ENCODE data around the gene NRM. TPM values are rescaled to one million over a fixed set of nuclear protein-coding genes. Genes with fewer than 3 reads are reported as not detected.
A peak's percentile ranks its signal among the peaks of the same experiment; 100 is the strongest.

The NRM gene
- total RNA-seq, 4 donors from 2014 or later = 6.0 to 13.3 (median 6.9) TPM

DNA sequence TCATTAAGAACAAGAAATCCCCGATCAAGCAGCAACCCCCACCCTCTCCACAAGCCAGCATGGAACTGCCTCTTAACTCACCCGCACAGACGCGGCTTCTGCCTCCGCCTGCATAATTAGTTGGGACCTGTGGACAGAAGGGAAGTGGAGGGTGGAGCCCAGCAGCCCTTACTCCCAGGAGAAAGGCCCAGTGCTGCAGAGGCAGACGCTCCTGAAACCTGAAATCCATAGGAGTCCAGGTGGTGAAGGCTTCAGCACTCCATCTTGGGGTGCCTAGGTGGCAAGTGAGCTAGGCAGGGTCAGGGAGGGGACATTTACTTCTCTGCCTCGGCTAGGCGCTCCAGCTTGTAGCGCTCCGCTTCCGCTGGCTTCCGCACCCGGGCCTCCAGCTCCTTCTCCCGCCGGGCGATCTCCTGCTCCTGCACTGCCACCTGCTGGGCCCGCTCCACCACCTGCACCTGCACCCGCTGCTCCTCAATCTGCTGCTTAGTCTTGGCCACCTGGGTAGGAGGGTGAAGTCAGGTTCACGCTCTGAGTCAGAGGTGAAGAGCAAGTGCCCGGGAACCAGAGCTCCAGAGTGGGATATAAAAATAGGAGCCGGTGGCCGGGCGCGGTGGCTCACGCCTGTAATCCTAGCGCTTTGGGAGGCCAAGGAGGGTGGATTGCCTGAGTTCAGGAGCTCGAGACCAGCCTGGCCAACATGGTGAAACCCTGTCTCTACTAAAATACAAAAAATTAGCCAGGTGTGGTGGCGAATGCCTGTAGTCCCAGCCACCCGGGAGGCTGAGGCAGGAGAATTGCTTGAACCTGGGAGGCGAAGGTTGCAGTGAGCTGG lies 40.0 kb upstream of the NRM start:
- Histone ChIP-seq H3K27me3 (no peaks in the 10 kb centered on the region), H3K9me3 (no peaks in the 10 kb centered on the region), H3K36me3 (peaks cover 0 to 95% (median 2%) of the 10 kb centered on the region in 3 donors), H3K27ac (peak overlapping the region in 3 of 4 donors; percentile 11 to 43 (median 34)), H3K4me1 (peaks cover 0 to 33% (median 0%) of the 10 kb centered on the region in 4 donors), H3K4me3 (no peak overlapping the region)
- peak; percentile 31 to 41 for DNase-seq (ENCODE audit: low spot score in 2 of 2)
- 48 to 61% methylated on average over 20 to 30 of the region's 30 CpGs for WGBS, 2 donors
- TF ChIP-seq, protein P1, sequence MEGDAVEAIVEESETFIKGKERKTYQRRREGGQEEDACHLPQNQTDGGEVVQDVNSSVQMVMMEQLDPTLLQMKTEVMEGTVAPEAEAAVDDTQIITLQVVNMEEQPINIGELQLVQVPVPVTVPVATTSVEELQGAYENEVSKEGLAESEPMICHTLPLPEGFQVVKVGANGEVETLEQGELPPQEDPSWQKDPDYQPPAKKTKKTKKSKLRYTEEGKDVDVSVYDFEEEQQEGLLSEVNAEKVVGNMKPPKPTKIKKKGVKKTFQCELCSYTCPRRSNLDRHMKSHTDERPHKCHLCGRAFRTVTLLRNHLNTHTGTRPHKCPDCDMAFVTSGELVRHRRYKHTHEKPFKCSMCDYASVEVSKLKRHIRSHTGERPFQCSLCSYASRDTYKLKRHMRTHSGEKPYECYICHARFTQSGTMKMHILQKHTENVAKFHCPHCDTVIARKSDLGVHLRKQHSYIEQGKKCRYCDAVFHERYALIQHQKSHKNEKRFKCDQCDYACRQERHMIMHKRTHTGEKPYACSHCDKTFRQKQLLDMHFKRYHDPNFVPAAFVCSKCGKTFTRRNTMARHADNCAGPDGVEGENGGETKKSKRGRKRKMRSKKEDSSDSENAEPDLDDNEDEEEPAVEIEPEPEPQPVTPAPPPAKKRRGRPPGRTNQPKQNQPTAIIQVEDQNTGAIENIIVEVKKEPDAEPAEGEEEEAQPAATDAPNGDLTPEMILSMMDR (IDR thresholded peaks at IDR 0.05) = peak; percentile 41 to 77 (median 65)
- no peak for TF ChIP-seq EP300 (IDR thresholded peaks at IDR 0.05)

DNA sequence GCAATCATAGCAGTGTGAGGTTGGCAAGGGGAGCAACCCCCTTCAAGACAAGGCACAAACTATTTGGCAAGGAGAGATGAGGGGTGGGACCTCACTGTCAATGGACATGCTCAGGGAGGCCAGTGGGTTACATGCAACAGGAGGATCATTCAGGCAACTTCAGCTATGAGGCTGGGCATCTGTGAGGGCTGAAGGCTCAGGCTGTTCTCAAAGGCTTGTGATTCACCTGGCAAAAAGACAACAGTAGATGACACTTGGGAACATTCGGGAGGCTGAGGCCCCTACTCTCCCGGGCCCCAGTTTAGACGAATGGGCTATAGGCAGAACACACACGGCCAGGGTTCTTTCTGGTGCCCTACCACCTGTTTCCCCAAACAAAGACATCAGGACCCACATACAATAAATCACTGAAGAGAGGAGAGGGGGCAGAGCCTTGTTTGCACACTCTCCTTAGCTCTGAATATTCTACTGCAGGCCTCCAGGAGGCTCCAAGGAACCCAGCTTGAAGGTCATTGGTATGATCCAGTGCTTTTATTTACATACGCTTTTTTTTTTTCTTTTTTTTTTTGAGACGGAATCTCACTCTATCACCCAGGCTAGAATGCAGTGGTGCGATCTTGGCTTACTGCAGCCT lies 37.3 kb upstream of the NRM start:
- Histone ChIP-seq H3K27ac (peak overlapping the region in 2 of 4 donors; percentile 28 to 33), H3K4me1 (peaks cover 0 to 52% (median 3%) of the 10 kb centered on the region in 4 donors), H3K9me3 (no peaks in the 10 kb centered on the region), H3K27me3 (no peaks in the 10 kb centered on the region), H3K4me3 (no peak overlapping the region), H3K36me3 (peaks cover 0 to 99% (median 18%) of the 10 kb centered on the region in 3 donors)
- no peak for DNase-seq (ENCODE audit: low spot score in 2 of 2)
- WGBS, 2 donors = 48 to 52% methylated on average over 7 of the region's 7 CpGs
- TF ChIP-seq POLR2A (IDR thresholded peaks at IDR 0.05) = no peak
- no peak for TF ChIP-seq EP300 (IDR thresholded peaks at IDR 0.05)
- TF ChIP-seq, protein P1 (IDR thresholded peaks at IDR 0.05) = no peak

DNA sequence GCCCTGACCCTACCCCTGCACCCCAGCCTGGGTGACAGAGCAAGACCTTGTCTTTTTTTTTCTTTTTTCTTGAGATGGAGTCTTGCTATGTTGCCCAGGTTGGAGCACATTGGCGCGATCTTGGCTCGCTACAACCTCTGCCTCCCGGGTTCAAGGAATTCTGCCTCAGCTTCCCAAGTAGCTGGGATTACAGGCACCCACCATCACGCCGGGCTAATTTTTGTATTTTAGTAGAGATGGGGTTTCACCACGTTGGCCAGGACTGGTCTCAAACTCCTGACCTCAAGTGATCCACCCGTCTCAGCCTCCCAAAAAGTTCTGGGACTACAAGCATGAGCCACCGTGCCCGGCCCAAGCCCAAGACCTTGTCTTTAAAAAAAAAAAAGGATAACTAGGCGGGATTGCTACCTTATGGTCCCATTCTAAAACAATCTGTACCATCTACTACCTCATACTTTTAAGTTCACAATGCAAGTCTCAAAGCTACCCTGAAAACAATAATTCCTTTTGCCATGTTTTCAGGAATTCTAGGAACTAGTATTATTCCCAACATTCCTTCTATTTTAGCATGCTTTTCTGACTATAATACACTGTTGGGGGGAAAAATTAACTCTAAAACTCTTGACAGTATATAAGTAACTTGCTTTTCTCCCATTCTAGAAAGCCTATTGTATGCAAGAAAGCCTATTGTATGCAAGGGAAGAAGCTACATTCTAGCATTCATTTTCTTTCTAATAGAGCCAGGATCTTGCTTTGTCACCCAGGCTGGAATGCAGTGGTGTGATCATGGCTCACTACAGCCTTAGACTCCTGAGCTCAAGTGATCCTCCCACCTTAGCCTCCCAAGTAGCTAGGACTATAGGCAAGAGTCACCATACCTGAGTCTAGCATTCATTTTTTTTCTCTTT lies 36.0 kb upstream of the NRM start:
- Histone ChIP-seq H3K36me3 (peaks cover 0 to 89% (median 24%) of the 10 kb centered on the region in 3 donors), H3K4me3 (no peak overlapping the region), H3K27me3 (no peaks in the 10 kb centered on the region), H3K9me3 (no peaks in the 10 kb centered on the region), H3K4me1 (peaks cover 0 to 65% (median 8%) of the 10 kb centered on the region in 4 donors), H3K27ac (peak overlapping the region in 2 of 4 donors; percentile 24 to 60)
- TF ChIP-seq, protein P1 (IDR thresholded peaks at IDR 0.05) = no peak
- TF ChIP-seq POLR2A (IDR thresholded peaks at IDR 0.05) = no peak
- 79 to 89% methylated on average over 11 of the region's 11 CpGs for WGBS, 2 donors
- DNase-seq (ENCODE audit: low spot score in 2 of 2) = no peak

DNA sequence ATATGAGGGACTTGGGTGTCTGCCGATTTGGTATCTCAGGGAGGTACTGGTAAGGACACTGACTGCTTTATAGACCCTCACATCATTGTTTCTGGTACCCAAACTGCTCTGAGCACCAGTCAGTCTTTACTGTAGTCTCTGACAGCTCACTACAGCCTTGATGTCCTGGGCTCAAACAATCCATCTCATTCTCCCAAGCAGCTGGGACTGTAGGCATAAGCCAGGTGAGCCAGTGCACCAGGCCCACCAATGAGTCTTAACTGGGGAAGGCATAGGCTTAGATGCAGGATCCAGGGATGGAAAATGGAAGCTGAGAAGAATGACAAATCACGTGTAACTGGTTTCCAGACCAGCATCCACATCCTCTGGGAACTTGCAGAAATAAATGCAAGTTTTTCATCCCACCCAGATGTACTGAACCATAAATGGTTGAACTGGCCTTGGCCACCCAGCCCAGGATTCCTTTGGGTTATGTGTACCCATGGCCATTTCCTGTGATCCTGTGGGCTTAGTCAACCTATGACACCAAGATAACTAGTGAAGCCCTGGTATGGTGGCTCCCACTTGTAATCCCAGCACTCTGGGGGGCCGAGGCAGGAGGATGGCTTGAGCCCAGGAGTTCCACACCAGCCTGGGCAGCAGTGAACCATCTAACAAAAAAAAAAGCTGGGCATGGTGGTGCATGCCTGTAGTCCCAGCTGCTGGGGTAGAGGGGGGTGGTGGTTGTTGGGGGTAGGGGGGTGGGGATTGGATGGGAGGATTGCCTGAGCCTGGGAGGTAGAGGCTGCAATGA lies 35.1 kb upstream of the NRM start:
- H3K27me3 ChIP-seq = no peaks in the 10 kb centered on the region
- peaks cover 0 to 81% (median 24%) of the 10 kb centered on the region in 3 donors for H3K36me3 ChIP-seq
- H3K4me3 ChIP-seq = no peak overlapping the region
- TF ChIP-seq, protein P1 (IDR thresholded peaks at IDR 0.05) = no peak
- TF ChIP-seq POLR2A (IDR thresholded peaks at IDR 0.05) (no peak), EP300 (IDR thresholded peaks at IDR 0.05) (no peak)
- 48 to 65% methylated on average over 3 of the region's 3 CpGs for WGBS, 2 donors
- peak overlapping the region in 2 of 4 donors; percentile 55 to 60 for H3K27ac ChIP-seq
- no peaks in the 10 kb centered on the region for H3K9me3 ChIP-seq
- DNase-seq (ENCODE audit: low spot score in 2 of 2) = no peak
- H3K4me1 ChIP-seq = peaks cover 0 to 62% (median 8%) of the 10 kb centered on the region in 4 donors
